GM19328 (cell line): ENCODE measurements around the gene CHST12.

Experiments
- ATAC-seq: cut with Tn5 transposase; IDR thresholded peaks from one replicate; pipeline ENCODE4 v1.9.1; 2021; ENCODE audit warnings: mild to moderate bottlenecking, moderate library complexity; ENCODE audit not compliant: unreplicated experiment

The CHST12 gene

GRCh38 chr7:2497065-2497464 lies 93.7 kb downstream of the CHST12 start:
- no peak for ATAC-seq

- ATAC-seq: no peak
Observed at GRCh38 chr7:2497500-2498336, 94.3 kb downstream of the CHST12 start.
